Kidney (tissue), 14 donors: ENCODE results near the gene MAST3. TPM values are rescaled to one million over a fixed set of nuclear protein-coding genes. Genes with fewer than 3 reads are reported as not detected.

Source experiments
- DNase-seq, 5 donors: peaks; one replicate each; pipeline ENCODE4 v3.0.0-alpha.2; 2013 to 2020
- FAIRE-seq: peaks from 2 replicates; lab custom pipeline; 2012; peaks lifted over from hg19 to GRCh38; lab: Jason Lieb, UNC
- H3K27ac ChIP-seq, 2 donors: one replicate each; pipeline ENCODE4 v1.7.0; 2013; ENCODE audit warnings: low read depth in 2 of 2, low read length in 2 of 2, inconsistent platforms in 1 of 2
- H3K27me3 ChIP-seq: one replicate; pipeline ENCODE4 v1.7.1; 2013; ENCODE audit warnings: low read length, inconsistent platforms; ENCODE audit not compliant: control insufficient read depth, insufficient read depth
- H3K36me3 ChIP-seq, 3 donors: one replicate each; pipeline versions ENCODE4 v1.7.0 to v1.7.1; 2013; ENCODE audit warnings: low read length in 3 of 3, control low read depth in 1 of 3, inconsistent platforms in 1 of 3; ENCODE audit not compliant: insufficient read depth in 3 of 3, control insufficient read depth in 2 of 3
- H3K4me1 ChIP-seq, 3 donors: one replicate each; pipeline versions ENCODE4 v1.7.0 to v1.7.1; 2013; ENCODE audit warnings: low read length in 3 of 3, inconsistent platforms in 1 of 3, low read depth in 1 of 3; ENCODE audit not compliant: control insufficient read depth in 2 of 3, insufficient read depth in 2 of 3
- H3K4me3 ChIP-seq, 3 donors: one replicate each; pipeline versions ENCODE4 v1.7.0 to v1.8.1; 2013; ENCODE audit warnings: low read length in 3 of 3, control low read depth in 1 of 3, inconsistent platforms in 1 of 3
- H3K9ac ChIP-seq, 3 donors: one replicate each; pipeline versions ENCODE4 v1.7.0 to v1.7.1; 2013; ENCODE audit warnings: low read length in 3 of 3, control low read depth in 1 of 3, inconsistent platforms in 1 of 3
- H3K9me3 ChIP-seq, 3 donors: one replicate each; pipeline versions ENCODE4 v1.7.0 to v1.7.1; 2013; ENCODE audit warnings: low read length in 3 of 3, control low read depth in 1 of 3, inconsistent platforms in 1 of 3; ENCODE audit not compliant: control insufficient read depth in 2 of 3, insufficient read depth in 1 of 3
- intact Hi-C: fragments of 100-400 bp; cut with DNase I; formaldehyde crosslinking; loops from one replicate; pipeline ENCODE4 v1.11.1; 2022
- polyA plus RNA-seq: library from polyadenylated mRNA; stranded (reverse); fragments of 350-450 nt; fragmentation: Illumina TruSeq; extraction: RNeasy Lipid Tissue Mini Kit (QIAGEN cat#74804); gene quantifications from one replicate; pipeline ENCODE4 v1.2.3, GENCODE V29; 2014; ENCODE audit warnings: low read depth, low replicate concordance; ENCODE audit not compliant: insufficient read depth
- total RNA-seq: library from RNA; stranded (reverse); fragmentation: NEBNext Ultra II Directional; extraction: Animal tissue kit (Norgen Biotek cat#: 25700); gene quantifications from one replicate; pipeline ENCODE4 v1.2.1, GENCODE V29; 2021
- TF ChIP-seq, protein P1 (sequence below): IDR thresholded peaks from 3 replicates; pipeline ENCODE4 v1.5.1; 2012; ENCODE audit warnings: mild to moderate bottlenecking, moderate library complexity, borderline replicate concordance; ENCODE audit not compliant: insufficient read depth; ENCODE audit errors: extremely low read depth
- donor health status: control.
- donor health status: control.
- donor health status: control.
- donor health status: control.
- donor health status: control.
- donor health status: DM: yes; HTN: yes; CAD: no.
- donor health status: Normal renal cell carcinoma (clear cell type).

MAST3 gene
- total and polyA plus RNA-seq, 2 donors from 2014 or later: 5.6 to 16.0 TPM

- H3K4me3 ChIP-seq: no peak overlapping the region
- H3K9ac ChIP-seq: no peak overlapping the region
- no peaks in the 10 kb centered on the region for H3K27me3 ChIP-seq
- intact Hi-C loops: no loop called here
- DNase-seq: no peak
- TF ChIP-seq, protein P1, sequence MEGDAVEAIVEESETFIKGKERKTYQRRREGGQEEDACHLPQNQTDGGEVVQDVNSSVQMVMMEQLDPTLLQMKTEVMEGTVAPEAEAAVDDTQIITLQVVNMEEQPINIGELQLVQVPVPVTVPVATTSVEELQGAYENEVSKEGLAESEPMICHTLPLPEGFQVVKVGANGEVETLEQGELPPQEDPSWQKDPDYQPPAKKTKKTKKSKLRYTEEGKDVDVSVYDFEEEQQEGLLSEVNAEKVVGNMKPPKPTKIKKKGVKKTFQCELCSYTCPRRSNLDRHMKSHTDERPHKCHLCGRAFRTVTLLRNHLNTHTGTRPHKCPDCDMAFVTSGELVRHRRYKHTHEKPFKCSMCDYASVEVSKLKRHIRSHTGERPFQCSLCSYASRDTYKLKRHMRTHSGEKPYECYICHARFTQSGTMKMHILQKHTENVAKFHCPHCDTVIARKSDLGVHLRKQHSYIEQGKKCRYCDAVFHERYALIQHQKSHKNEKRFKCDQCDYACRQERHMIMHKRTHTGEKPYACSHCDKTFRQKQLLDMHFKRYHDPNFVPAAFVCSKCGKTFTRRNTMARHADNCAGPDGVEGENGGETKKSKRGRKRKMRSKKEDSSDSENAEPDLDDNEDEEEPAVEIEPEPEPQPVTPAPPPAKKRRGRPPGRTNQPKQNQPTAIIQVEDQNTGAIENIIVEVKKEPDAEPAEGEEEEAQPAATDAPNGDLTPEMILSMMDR: no peak
- H3K4me1 ChIP-seq: no peaks in the 10 kb centered on the region
- FAIRE-seq: no peak
- no peak overlapping the region for H3K27ac ChIP-seq
- no peaks in the 10 kb centered on the region for H3K9me3 ChIP-seq
- H3K36me3 ChIP-seq: peaks cover 2 to 30% (median 12%) of the 10 kb centered on the region in 3 donors
Measured at GRCh38 chr19:18145391-18145999, 47.9 kb downstream of the MAST3 start.

GRCh38 chr19:18147396-18147795, 49.8 kb downstream of the MAST3 start:
- TF ChIP-seq, protein P1: no peak

GRCh38 chr19:18149596-18149975, 52.0 kb downstream of the MAST3 start:
- no peak overlapping the region for H3K27ac ChIP-seq
- no peaks in the 10 kb centered on the region for H3K27me3 ChIP-seq
- no peak overlapping the region for H3K9ac ChIP-seq
- FAIRE-seq (no peak), DNase-seq (no peak)
- H3K4me3 ChIP-seq: no peak overlapping the region
- H3K36me3 ChIP-seq: peaks cover 2 to 11% (median 6%) of the 10 kb centered on the region in 3 donors
- TF ChIP-seq, protein P1: no peak
- no peaks in the 10 kb centered on the region for H3K9me3 ChIP-seq
- intact Hi-C loops: no loop called here
- peaks cover 0 to 13% (median 4%) of the 10 kb centered on the region in 3 donors for H3K4me1 ChIP-seq

More at GRCh38 chr19:18147396-18147795, 49.8 kb downstream of the MAST3 start:
- Histone ChIP-seq H3K27me3 (no peaks in the 10 kb centered on the region), H3K36me3 (peaks cover 2 to 25% (median 9%) of the 10 kb centered on the region in 3 donors), H3K4me3 (no peak overlapping the region), H3K27ac (no peak overlapping the region), H3K4me1 (peaks cover 0 to 4% (median 4%) of the 10 kb centered on the region in 3 donors), H3K9ac (no peak overlapping the region), H3K9me3 (no peaks in the 10 kb centered on the region)
- intact Hi-C loops: no loop called here
- FAIRE-seq (no peak), DNase-seq (no peak)
